Left forelimb (tissue), 1 donor: Measurements from ENCODE around the gene MESD.
"Not testable (repeated sequence)": the region's sequence is repeated elsewhere in the genome, so short reads cannot be mapped to it uniquely, and the experiment has no call there.

Source experiments
- DNase-seq: peaks from one replicate; pipeline ENCODE4 v3.0.0-alpha.2; 2018; ENCODE audit warnings: low spot score

The MESD gene

DNA sequence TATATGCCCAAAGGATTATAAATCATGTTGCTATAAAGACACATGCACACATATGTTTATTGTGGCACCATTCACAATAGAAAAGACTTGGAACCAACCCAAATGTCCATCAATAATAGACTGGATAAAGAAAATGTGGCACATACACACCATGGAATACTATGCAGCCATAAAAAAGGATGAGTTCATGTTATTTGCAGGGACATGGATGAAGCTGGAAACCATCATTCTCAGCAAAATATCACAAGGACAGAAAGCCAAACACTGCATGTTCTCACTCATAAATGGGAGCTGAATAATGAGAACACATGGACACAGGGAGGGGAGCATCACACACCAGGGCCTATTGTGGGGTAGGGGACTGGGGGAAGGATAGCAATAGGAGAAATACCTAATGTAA is 24.2 kb downstream of the MESD start:
- DNase-seq = not testable (repeated sequence)

GRCh38 chr15:80958818-80959495 is 30.7 kb downstream of the MESD start:
- DNase-seq = no peak

DNA sequence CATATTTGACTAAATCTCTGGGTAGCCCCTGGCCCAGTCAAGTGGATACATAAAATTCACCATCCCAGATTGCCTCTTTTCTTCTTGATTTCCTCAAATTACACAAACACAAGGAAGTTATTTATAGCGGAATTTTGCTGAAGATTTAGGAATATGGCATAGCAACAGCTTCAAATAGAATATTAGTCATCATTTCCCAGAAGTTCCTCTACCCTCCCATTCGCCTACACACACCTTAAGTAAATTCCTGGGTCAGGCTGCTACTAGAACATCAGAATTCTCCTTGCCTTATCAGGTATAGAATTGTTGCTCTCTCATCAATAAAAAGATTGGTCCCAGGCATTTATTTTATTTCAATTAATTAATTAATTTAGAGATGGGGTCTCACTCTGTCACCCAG is 31.6 kb downstream of the MESD start:
- no peak for DNase-seq

DNA sequence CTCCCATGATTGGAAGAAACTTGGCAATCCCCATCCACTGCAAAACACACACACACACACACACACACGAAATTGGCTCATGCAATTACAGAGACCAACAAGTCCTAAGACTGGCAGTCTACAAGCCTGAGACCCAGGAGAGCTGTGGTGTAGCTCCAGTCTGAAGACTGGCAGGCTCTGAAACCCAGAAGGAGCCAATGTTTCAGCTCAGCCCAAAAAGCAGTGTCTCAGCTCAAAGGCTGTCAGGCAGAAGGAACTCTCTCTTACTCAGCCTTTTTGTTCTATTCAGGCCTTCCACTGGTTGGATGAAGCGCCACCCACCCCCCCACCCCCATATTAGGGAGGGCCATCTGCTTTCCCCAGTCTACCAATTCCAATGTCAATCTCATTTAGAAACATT is 32.1 kb downstream of the MESD start:
- no peak for DNase-seq

DNA sequence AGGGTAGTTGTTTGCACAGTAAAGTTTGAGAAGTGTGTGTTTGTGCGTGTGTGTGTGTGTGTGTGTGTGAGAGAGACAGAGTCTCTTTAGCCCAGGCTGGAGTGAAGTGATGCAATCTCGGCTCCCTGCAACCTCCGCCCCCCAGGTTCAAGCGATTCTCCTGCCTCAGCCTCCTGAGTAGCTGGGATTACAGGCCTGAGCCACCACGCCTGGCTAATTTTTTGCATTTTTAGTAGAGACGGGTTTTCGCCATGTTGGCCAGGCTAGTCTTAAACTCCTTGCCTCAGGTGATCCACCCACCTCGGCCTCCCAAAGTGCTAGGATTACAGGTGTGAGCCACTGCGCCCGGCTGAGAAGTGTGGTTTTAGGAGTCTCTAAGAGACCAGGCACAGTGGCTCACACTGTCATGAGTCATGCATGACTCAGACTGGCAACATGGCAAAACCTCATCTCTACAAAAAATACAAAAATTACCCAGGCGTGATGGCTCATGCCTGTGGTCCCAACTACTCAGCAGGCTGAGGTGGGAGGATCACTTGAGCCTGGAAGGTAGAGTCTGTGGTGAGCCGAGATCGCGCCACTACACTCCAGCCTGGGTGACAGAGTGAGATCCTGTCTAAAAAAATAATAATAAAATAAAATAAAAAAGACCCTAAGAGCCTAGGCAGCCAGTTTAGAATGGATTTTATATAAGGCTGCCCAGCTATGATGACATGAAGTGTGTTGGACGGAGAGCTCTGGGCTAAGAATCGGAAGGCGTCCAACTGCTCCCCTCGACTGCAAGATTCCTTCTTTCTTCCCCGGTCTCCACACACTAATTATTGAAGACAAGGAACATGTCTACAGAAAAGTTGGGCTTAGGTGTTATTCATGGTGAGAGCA is 33.8 kb downstream of the MESD start:
- not testable (repeated sequence) for DNase-seq

GRCh38 chr15:80953953-80954778 is 35.5 kb downstream of the MESD start:
- DNase-seq = no peak

- DNase-seq = no peak
Measured at GRCh38 chr15:80953001-80953952, 36.3 kb downstream of the MESD start.

GRCh38 chr15:80951941-80952340 is 37.7 kb downstream of the MESD start:
- DNase-seq = no peak

DNA sequence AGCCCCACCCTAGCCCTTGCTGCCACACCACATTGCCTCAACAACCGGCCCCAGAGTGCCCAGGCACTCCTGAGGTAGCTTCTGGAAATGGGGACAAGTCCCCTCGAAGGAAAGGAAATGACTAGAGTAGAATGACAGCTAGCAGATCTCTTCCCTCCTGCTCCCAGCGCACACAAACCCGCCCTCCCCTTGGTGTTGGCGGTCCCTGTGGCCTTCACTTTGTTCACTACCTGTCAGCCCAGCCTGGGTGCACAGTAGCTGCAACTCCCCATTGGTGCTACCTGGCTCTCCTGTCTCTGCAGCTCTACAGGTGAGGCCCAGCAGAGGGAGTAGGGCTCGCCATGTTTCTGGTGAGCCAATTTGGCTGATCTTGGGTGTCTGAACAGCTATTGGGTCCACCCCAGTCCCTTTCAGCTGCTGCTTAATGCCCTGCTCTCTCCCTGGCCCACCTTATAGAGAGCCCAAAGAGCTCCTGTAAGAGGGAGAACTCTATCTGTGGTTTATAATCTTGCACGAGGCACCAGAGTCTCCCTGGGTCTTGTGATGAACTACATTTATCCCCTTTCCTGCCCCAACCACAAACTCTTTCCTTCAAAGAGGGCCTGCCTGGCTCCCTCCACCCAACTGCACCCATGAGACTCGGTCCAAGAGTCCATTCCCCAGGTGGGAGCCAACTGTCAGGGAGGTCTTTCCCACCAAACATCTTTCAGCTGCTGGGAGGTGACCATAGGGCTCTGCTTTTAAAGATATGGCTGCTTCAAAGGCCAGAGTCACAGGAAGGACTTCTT is 39.1 kb downstream of the MESD start:
- no peak for DNase-seq

DNA sequence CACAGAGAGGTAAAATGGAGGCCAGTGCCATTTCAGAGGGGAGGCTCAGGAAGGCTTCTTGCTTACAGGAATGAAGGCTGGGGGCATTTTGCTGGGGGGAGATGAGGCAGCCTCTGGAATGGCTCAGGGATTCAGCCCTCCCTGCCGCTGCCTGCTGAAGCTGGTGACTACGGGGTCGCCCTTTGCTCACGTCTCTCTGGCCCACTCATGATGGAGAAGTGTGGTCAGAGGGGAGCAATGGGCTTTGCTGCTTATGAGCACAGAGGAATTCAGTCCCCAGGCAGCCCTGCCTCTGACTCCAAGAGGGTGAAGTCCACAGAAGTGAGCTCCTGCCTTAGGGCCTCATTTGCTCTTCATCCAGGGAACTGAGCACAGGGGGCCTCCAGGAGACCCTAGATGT is 39.9 kb downstream of the MESD start:
- DNase-seq = no peak

GRCh38 chr15:80948651-80949292 is 40.8 kb downstream of the MESD start:
- DNase-seq = no peak

GRCh38 chr15:80946576-80946975 is 43.0 kb downstream of the MESD start:
- DNase-seq = no peak

DNA sequence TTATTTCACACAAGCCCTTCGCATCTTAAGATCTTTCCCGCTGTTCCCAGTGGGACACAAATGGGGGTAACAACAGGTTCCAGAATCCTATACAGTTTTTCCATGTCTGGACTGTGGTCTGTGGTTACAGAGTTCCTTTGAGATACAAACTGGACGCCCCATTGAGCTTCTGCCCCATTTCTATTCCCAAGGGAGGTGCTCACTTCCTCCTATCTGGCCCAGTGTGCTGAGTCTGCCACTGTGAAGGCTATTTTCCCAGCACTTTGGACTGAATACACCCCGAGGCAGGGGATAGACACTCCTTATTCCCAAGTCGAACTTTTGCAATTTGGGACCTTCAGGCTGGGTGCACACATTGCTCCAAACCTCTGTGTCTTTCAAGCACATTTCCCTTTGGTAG is 44.0 kb downstream of the MESD start:
- DNase-seq = no peak

DNA sequence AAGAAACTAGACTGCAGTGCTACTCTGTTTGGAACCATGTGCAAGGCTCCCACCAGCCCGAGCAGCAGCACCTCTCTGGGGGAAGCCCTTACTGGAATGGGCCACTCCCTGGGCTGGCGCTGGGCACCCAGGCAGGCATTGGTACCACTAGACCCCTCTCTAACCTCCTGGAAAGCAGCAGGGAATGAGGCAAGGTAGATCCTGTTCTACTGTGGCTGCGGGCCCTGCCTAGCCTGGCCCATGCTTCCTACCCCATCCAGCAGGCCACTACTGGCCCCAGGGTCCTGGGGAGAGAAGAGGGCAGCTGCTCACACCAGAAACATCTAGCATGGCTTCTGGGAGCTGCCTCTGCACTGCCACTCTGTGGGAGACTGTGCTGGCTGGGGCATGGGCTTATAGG is 44.8 kb downstream of the MESD start:
- no peak for DNase-seq

- no peak for DNase-seq
Measured at GRCh38 chr15:80942746-80943565, 46.7 kb downstream of the MESD start.

DNA sequence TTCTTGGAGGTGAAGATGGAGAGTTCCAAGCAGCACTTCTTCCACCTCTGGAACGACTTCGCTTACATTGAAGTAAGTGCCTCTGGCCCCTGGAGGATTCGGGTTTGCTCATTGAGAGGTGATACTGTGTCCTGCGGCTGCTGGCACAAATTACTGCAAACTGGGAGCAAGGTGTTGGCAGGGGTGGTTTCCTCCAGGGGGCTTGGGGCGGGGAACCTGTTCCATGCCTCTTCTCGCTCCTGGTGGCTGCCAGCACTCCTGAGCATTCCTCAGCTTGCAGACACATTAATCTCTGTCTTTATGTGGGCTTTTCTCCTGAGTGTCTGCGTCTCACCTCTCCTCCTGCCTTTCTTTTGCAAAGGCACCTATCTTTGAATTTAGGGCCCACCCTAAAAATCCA is 47.4 kb downstream of the MESD start:
- DNase-seq = no peak

GRCh38 chr15:80940851-80941250 is 48.8 kb downstream of the MESD start:
- DNase-seq = no peak

GRCh38 chr15:80940331-80940730 is 49.3 kb downstream of the MESD start:
- no peak for DNase-seq

DNA sequence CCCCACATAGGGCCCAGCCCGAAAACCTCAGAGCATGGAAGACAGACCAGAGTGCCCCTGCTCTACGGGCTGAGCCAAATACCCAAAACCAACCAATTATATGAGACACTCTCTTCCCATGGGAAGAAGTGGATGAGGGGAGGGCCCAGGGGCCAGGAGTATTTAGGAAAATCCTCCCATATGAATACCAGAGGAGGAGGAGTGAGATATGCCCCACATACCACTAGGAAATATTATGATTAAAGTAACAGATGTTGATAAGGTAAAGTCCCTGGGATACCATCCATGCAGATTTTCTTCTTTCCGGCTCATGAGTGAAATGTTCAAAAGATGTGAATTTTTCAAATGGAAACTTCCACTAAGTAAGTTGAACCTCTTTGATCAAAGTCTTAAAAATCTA is 50.4 kb downstream of the MESD start:
- no peak for DNase-seq
